Skeletal muscle satellite cell (primary cell): ENCODE data around the gene ZNF426.
"Not testable (repeated sequence)": the region's sequence is repeated elsewhere in the genome, so short reads cannot be mapped to it uniquely, and the experiment has no call there.

ENCODE experiments used
- H3K27me3 ChIP-seq: 2 replicates; pipeline ENCODE4 v1.7.0; 2013; ENCODE audit warnings: low read length; ENCODE audit not compliant: control insufficient read depth, insufficient read depth
- H3K36me3 ChIP-seq: 2 replicates; pipeline ENCODE4 v1.7.0; 2013; ENCODE audit warnings: mild to moderate bottlenecking, control low read depth, low read length; ENCODE audit not compliant: insufficient read depth
- H3K4me1 ChIP-seq: 2 replicates; pipeline ENCODE4 v1.7.0; 2013; ENCODE audit warnings: low read length; ENCODE audit not compliant: control insufficient read depth, insufficient read depth
- H3K4me2 ChIP-seq: 2 replicates; pipeline ENCODE4 v1.7.0; 2013; ENCODE audit warnings: mild to moderate bottlenecking, low read length
- H3K4me3 ChIP-seq: 2 replicates; pipeline ENCODE4 v1.7.0; 2013; ENCODE audit warnings: low read length
- H3K9ac ChIP-seq: 2 replicates; pipeline ENCODE4 v1.7.0; 2013; ENCODE audit warnings: mild to moderate bottlenecking, low read depth, low read length, moderate library complexity
- H3K9me3 ChIP-seq: replicated peaks from 2 replicates; pipeline ENCODE4 v1.7.0; 2013; ENCODE audit warnings: mild to moderate bottlenecking, control low read depth, low read length

ZNF426 gene

GRCh38 chr19:9541281-9541680 lies 2.8 kb upstream of the ZNF426 start:
- not testable (repeated sequence) for H3K4me1 ChIP-seq, H3K9me3 ChIP-seq, H3K4me2 ChIP-seq, H3K36me3 ChIP-seq, H3K27me3 ChIP-seq, H3K4me3 ChIP-seq, H3K9ac ChIP-seq

GRCh38 chr19:9539921-9540320 lies 1.5 kb upstream of the ZNF426 start:
- not testable (repeated sequence) for H3K9ac ChIP-seq, H3K27me3 ChIP-seq, H3K4me2 ChIP-seq, H3K9me3 ChIP-seq, H3K4me1 ChIP-seq, H3K4me3 ChIP-seq
- peaks cover 17% of the 10 kb centered on the region for H3K36me3 ChIP-seq

GRCh38 chr19:9539201-9539600 lies 756 bp upstream of the ZNF426 start:
- not testable (repeated sequence) for H3K27me3 ChIP-seq, H3K4me1 ChIP-seq
- Histone ChIP-seq H3K4me2 (peak overlapping the region; percentile 87), H3K4me3 (peak overlapping the region; percentile 85), H3K36me3 (peaks cover 24% of the 10 kb centered on the region), H3K9me3 (peaks cover 14% of the 10 kb centered on the region), H3K9ac (peak overlapping the region; percentile 94)

GRCh38 chr19:9535934-9536333 lies 2.5 kb downstream of the ZNF426 start:
- Histone ChIP-seq H3K9ac (no peak overlapping the region), H3K4me1 (no peaks in the 10 kb centered on the region), H3K9me3 (peaks cover 40% of the 10 kb centered on the region), H3K4me2 (no peak overlapping the region), H3K27me3 (no peaks in the 10 kb centered on the region), H3K36me3 (peaks cover 56% of the 10 kb centered on the region), H3K4me3 (no peak overlapping the region)

DNA sequence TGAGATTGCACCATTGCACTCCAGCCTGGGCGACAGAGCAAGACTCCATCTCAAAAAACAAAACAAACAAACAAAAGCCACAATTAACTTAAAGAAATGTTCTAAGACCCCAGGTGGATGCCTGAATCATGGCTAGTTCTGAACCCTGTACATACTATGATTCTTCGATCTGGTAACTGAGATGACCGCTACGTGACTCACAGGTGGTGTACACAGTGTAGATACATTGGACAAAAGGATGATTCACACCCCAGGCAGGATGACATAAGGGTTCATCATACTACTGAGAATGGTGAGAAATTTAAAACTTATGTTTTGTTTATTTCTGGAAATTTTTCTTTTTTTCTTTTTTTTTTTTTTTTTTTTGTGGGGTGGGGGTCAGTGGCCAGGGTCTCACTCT lies 6.5 kb downstream of the ZNF426 start:
- Histone ChIP-seq H3K9me3 (peaks cover 79% of the 10 kb centered on the region), H3K36me3 (peaks cover 95% of the 10 kb centered on the region), H3K4me2 (no peak overlapping the region), H3K27me3 (no peaks in the 10 kb centered on the region), H3K9ac (no peak overlapping the region), H3K4me3 (no peak overlapping the region), H3K4me1 (no peaks in the 10 kb centered on the region)

- Histone ChIP-seq H3K27me3 (no peaks in the 10 kb centered on the region), H3K36me3 (peaks cover 88% of the 10 kb centered on the region), H3K9me3 (peaks cover 83% of the 10 kb centered on the region), H3K4me3 (peak overlapping the region; percentile 42), H3K4me1 (no peaks in the 10 kb centered on the region), H3K9ac (no peak overlapping the region), H3K4me2 (no peak overlapping the region)
Measured at GRCh38 chr19:9528757-9529336, 9.6 kb downstream of the ZNF426 start.

DNA sequence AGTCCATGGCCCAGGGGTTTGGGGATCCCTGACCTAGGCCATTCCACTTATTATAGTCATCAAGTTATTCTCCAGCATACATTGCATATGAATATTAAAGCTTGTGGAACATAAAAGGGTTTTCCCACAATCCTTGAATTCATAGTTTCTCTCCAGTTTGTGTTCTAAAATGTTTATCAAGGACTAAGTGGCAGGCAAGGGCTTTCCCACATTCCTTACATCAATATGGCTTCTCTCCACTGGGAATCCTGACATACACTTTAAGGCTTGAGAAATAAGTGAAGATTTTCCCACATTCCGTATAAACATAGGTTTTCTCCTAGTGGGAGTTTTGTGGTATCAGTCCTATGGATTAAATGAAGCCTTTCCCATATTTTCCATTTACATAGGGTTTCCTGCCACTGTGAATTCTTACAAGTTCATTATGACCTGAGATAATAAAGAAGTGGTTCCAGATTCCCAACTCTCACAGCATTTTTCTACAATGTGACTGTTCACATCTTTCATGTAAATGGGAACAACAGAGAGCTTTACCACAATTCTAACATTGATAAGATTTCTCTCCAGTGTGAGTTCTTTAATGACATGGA lies 14.5 kb downstream of the ZNF426 start:
- Histone ChIP-seq H3K4me3 (no peak overlapping the region), H3K36me3 (peaks cover 47% of the 10 kb centered on the region), H3K9me3 (peaks cover 58% of the 10 kb centered on the region)

GRCh38 chr19:9507285-9507684 lies 31.2 kb downstream of the ZNF426 start:
- Histone ChIP-seq H3K4me3 (no peak overlapping the region), H3K4me1 (no peaks in the 10 kb centered on the region), H3K27me3 (no peaks in the 10 kb centered on the region), H3K9ac (no peak overlapping the region), H3K9me3 (peaks cover 8% of the 10 kb centered on the region), H3K36me3 (no peaks in the 10 kb centered on the region), H3K4me2 (no peak overlapping the region)

More for the DNA sequence above, 14.5 kb downstream of the ZNF426 start:
- H3K9ac ChIP-seq: no peak overlapping the region
- no peak overlapping the region for H3K4me2 ChIP-seq
- no peaks in the 10 kb centered on the region for H3K4me1 ChIP-seq
- no peaks in the 10 kb centered on the region for H3K27me3 ChIP-seq

GRCh38 chr19:9500796-9501195 lies 37.6 kb downstream of the ZNF426 start:
- H3K4me2 ChIP-seq: no peak overlapping the region

DNA sequence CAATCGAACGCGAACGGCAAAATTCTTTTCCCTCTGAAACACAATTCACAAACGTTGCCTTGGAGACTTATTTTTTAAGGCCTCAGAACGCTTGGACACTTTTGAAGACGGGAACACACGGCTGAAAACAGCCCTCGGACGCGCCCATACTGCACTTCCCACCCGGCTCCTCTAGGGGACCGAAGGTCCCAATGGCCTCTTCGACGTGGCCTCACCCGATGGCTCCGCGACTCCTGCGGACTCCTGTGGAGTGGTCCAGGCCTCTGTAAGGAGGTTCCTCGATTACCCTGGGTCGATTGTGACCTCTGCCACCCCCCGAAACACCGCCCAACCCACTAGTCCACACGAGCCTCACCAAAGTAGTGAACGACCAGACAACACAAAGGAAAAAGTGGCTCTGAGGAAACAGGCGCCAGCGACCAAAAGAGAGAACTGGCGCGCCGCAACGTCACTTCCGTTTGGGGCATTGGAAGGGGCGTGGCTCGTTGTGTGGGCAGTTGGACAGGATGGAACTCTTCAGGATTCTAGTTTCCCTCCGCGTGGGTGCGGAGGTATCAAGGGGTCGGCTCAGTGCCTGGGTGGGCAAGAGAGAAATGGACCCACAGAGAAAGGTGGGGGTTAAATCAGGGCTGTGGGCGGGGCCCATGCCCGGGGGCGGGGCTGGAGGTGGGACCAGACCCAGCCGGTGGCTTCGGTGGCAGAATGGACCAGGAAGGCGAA lies 40.1 kb downstream of the ZNF426 start, which contains the start of gene ZNF560:
Gene ZNF560, minus strand, starts transcription at position 434 of the 720 bp plus-strand sequence. CDS start 23,303 bp downstream, outside the sequence.
- H3K9me3 ChIP-seq: no peaks in the 10 kb centered on the region
- H3K36me3 ChIP-seq: no peaks in the 10 kb centered on the region
- H3K27me3 ChIP-seq: no peaks in the 10 kb centered on the region
- H3K4me2 ChIP-seq: peak within 1 kb of the TSS; percentile 77
- no peaks in the 10 kb centered on the region for H3K4me1 ChIP-seq
- H3K4me3 ChIP-seq: peak within 1 kb of the TSS; percentile 68
- peak within 1 kb of the TSS; percentile 46 for H3K9ac ChIP-seq

More at GRCh38 chr19:9500796-9501195, 37.6 kb downstream of the ZNF426 start:
- Histone ChIP-seq H3K27me3 (no peaks in the 10 kb centered on the region), H3K4me3 (no peak overlapping the region), H3K36me3 (no peaks in the 10 kb centered on the region), H3K9me3 (no peaks in the 10 kb centered on the region), H3K4me1 (no peaks in the 10 kb centered on the region), H3K9ac (no peak overlapping the region)

DNA sequence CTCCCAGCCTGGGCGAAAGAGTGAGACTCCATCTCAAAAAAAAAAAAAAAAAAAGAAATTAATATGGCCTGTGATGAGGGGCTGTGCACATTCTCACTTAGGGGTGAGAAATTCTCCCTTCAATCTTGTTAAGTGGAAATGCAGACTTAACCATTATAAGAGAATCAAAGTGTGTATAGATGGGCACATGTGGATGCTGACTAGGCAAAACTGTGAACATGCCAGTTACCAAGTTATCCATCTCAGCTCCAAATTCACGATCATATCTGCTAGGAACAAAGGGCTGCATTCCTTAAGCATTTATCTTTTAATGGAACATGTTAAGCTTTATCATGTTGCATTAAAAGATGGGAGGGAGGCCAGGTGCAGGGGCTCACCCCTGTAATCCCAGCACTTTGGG lies 44.3 kb downstream of the ZNF426 start:
- no peak overlapping the region for H3K4me3 ChIP-seq
- no peaks in the 10 kb centered on the region for H3K27me3 ChIP-seq
- no peak overlapping the region for H3K4me2 ChIP-seq
- H3K36me3 ChIP-seq: no peaks in the 10 kb centered on the region
- H3K9ac ChIP-seq: no peak overlapping the region
- no peaks in the 10 kb centered on the region for H3K4me1 ChIP-seq
- H3K9me3 ChIP-seq: peaks cover 2% of the 10 kb centered on the region
